GM12878 (cell line): Measurements from ENCODE around the gene TH.

Source experiments
- EZH2 ChIP-seq: IDR thresholded peaks from 2 replicates; pipeline ENCODE4 v1.6.1; 2012; ENCODE audit warnings: low read depth, mild to moderate bottlenecking, control low read depth, inconsistent platforms, low read length, borderline replicate concordance; ENCODE audit not compliant: control insufficient read depth
- POLR2A ChIP-seq: IDR thresholded peaks from 2 replicates; pipeline ENCODE4 v1.6.1; 2011; ENCODE audit warnings: low read depth, mild to moderate bottlenecking, low read length
- POLR2AphosphoS5 ChIP-seq: IDR thresholded peaks from 2 replicates; pipeline ENCODE4 v1.6.1; 2011; ENCODE audit warnings: mild to moderate bottlenecking, low read length, inconsistent platforms
- TF ChIP-seq, protein P1 (sequence below): IDR thresholded peaks from 2 replicates; pipeline ENCODE4 v1.6.1; 2012; ENCODE audit warnings: low read depth, low read length, improper control_type of control experiment
- TF ChIP-seq, protein P2 (sequence below), 3 experiments: IDR thresholded peaks in 2 of 3; conservative IDR thresholded peaks in 1 of 3; 2 replicates each; pipeline ENCODE4 v1.5.1; 2011; ENCODE audit warnings: low read depth in 3 of 3, low read length in 3 of 3, mild to moderate bottlenecking in 3 of 3, control low read depth in 2 of 3, moderate library complexity in 2 of 3, inconsistent platforms in 1 of 3, mixed read lengths in 1 of 3; ENCODE audit not compliant: control insufficient read depth in 2 of 3, insufficient read depth in 1 of 3; ENCODE audit errors: extremely low read depth in 1 of 3

DNA sequence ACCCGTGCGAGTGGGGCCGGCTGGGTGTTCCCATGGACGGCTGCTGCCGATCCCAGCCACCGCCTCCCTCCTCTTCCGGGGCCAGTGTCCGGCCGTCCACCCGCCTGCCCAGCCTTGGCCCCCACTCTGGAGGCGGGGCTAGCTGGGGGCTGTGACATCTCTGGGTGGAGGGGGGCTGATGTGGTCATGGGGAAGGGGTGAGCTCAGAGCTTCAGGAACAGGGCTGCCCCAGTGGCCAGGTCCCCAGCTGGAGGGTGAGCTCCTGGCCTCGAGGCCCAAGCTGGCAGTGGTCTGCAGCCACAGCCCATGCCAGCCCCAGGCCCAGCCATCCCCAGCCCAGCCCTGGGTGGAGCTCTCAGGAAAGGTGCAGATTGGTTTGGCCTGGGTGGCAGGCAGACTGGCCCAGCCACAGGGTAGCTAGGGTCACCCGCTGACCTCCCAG is 13.3 kb downstream of the TH start:
- TF ChIP-seq POLR2A (no peak), EZH2 (no peak), POLR2AphosphoS5 (no peak)
- TF ChIP-seq, protein P1, sequence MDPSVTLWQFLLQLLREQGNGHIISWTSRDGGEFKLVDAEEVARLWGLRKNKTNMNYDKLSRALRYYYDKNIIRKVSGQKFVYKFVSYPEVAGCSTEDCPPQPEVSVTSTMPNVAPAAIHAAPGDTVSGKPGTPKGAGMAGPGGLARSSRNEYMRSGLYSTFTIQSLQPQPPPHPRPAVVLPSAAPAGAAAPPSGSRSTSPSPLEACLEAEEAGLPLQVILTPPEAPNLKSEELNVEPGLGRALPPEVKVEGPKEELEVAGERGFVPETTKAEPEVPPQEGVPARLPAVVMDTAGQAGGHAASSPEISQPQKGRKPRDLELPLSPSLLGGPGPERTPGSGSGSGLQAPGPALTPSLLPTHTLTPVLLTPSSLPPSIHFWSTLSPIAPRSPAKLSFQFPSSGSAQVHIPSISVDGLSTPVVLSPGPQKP: no peak
- TF ChIP-seq, protein P2, sequence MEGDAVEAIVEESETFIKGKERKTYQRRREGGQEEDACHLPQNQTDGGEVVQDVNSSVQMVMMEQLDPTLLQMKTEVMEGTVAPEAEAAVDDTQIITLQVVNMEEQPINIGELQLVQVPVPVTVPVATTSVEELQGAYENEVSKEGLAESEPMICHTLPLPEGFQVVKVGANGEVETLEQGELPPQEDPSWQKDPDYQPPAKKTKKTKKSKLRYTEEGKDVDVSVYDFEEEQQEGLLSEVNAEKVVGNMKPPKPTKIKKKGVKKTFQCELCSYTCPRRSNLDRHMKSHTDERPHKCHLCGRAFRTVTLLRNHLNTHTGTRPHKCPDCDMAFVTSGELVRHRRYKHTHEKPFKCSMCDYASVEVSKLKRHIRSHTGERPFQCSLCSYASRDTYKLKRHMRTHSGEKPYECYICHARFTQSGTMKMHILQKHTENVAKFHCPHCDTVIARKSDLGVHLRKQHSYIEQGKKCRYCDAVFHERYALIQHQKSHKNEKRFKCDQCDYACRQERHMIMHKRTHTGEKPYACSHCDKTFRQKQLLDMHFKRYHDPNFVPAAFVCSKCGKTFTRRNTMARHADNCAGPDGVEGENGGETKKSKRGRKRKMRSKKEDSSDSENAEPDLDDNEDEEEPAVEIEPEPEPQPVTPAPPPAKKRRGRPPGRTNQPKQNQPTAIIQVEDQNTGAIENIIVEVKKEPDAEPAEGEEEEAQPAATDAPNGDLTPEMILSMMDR (IDR thresholded peaks at IDR 0.05 in 2 of 3, conservative IDR thresholded peaks at IDR 0.05 in 1 of 3; ENCODE audit: control insufficient read depth in 2 of 3, extremely low read depth in 1 of 3, insufficient read depth in 1 of 3, low read depth in 3 of 3, low read length in 3 of 3): no peak
